ENCODE measurements around the gene DNAJC13.

GRCh38 chr3:132549890-132550578, 132.7 kb downstream of the DNAJC13 start:
- TF ChIP-seq CTCF (IDR thresholded peaks at IDR 0.05) (no peak), POLR2AphosphoS5 (IDR thresholded peaks at IDR 0.05) (no peak), POLR2A (IDR thresholded peaks at IDR 0.05) (no peak), EP300 (IDR thresholded peaks at IDR 0.05; ENCODE audit: low read depth) (no peak)

All from transverse colon (tissue), 4 donors.